NAMALWA (cell line): ENCODE data around the gene AZI2.

ENCODE experiments used
- DNase-seq: peaks from one replicate; pipeline ENCODE4 v3.0.0-alpha.2; 2015; ENCODE audit warnings: low spot score

AZI2 gene

GRCh38 chr3:28348629-28349468 is at the start of gene AZI2, which contains the start of gene ZCWPW2:
TSS of gene AZI2 (minus strand) at chr3:28348824. CDS start at chr3:28340617, 8,207 bp downstream.
TSS of gene ZCWPW2 (plus strand) at chr3:28348721. CDS start at chr3:28413069, 64,348 bp downstream.
- DNase-seq = peak; percentile 95

GRCh38 chr3:28388978-28389377 is 40.4 kb upstream of the AZI2 start:
- no peak for DNase-seq

GRCh38 chr3:28386049-28386448 is 37.4 kb upstream of the AZI2 start:
- DNase-seq = peak; percentile 7

GRCh38 chr3:28376424-28376823 is 27.8 kb upstream of the AZI2 start:
- DNase-seq = no peak

GRCh38 chr3:28349469-28350000 is 911 bp upstream of the AZI2 start:
- DNase-seq = no peak

GRCh38 chr3:28348265-28348628 is 377 bp downstream of the AZI2 start:
- no peak for DNase-seq

- DNase-seq = peak; percentile 11
These were observed 1.0 kb downstream of the AZI2 start for GRCh38 chr3:28347374-28348264.

- DNase-seq = no peak
These were observed 2.9 kb downstream of the AZI2 start for GRCh38 chr3:28345690-28346089.

- no peak for DNase-seq
These were observed 5.5 kb downstream of the AZI2 start for GRCh38 chr3:28343144-28343543.

GRCh38 chr3:28337230-28337629 is 11.4 kb downstream of the AZI2 start:
- DNase-seq = no peak

- DNase-seq = no peak
These were observed 13.4 kb downstream of the AZI2 start for GRCh38 chr3:28335246-28335645.

GRCh38 chr3:28334552-28334951 is 14.1 kb downstream of the AZI2 start:
- DNase-seq = peak; percentile 21

- peak; percentile 61 for DNase-seq
These were observed 20.2 kb downstream of the AZI2 start for GRCh38 chr3:28328188-28329151.

GRCh38 chr3:28326458-28326926 is 22.1 kb downstream of the AZI2 start:
- DNase-seq = no peak

- DNase-seq = no peak
These were observed 26.2 kb downstream of the AZI2 start for GRCh38 chr3:28322464-28322863.

GRCh38 chr3:28320981-28321380 is 27.6 kb downstream of the AZI2 start:
- DNase-seq = no peak

- DNase-seq = peak; percentile 81
These were observed 31.1 kb downstream of the AZI2 start for GRCh38 chr3:28317438-28318022.

- no peak for DNase-seq
These were observed 32.4 kb downstream of the AZI2 start for GRCh38 chr3:28316226-28316625.

- no peak for DNase-seq
These were observed 32.9 kb downstream of the AZI2 start for GRCh38 chr3:28315711-28316110.

- no peak for DNase-seq
These were observed 40.4 kb downstream of the AZI2 start for GRCh38 chr3:28308196-28308595.

GRCh38 chr3:28301688-28302087 is 46.9 kb downstream of the AZI2 start:
- no peak for DNase-seq
